ENCODE results near the gene FAAP24.
"Not testable (repeated sequence)": the region's sequence is repeated elsewhere in the genome, so short reads cannot be mapped to it uniquely, and the experiment has no call there.

Gene FAAP24

DNA sequence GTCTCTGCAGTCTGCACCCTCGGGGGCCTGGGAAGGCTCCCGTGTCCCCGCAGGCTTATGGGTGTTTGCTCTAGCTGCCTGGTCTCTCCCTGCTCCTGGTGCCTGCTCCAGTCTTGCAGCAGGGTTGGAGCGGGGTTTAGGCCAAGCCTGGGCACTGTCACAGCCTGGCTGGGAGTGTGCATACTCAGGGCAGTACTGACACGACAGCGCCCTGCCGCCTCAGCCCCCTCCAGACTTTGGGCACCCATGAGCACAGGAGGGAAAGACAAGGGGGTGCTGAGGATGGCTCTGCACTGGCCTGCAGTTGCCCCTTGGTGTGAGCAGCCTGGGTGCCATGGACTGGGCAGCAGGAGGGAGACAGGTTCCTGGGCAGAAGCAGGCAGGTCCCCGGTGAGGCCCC is 36.0 kb upstream of the FAAP24 start:
- in situ Hi-C loops (cut with MboI; ENCODE audit: low sequenced_read_pairs, unreplicated experiment): no loop called here
- TF ChIP-seq, protein P1, sequence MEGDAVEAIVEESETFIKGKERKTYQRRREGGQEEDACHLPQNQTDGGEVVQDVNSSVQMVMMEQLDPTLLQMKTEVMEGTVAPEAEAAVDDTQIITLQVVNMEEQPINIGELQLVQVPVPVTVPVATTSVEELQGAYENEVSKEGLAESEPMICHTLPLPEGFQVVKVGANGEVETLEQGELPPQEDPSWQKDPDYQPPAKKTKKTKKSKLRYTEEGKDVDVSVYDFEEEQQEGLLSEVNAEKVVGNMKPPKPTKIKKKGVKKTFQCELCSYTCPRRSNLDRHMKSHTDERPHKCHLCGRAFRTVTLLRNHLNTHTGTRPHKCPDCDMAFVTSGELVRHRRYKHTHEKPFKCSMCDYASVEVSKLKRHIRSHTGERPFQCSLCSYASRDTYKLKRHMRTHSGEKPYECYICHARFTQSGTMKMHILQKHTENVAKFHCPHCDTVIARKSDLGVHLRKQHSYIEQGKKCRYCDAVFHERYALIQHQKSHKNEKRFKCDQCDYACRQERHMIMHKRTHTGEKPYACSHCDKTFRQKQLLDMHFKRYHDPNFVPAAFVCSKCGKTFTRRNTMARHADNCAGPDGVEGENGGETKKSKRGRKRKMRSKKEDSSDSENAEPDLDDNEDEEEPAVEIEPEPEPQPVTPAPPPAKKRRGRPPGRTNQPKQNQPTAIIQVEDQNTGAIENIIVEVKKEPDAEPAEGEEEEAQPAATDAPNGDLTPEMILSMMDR (IDR thresholded peaks at IDR 0.05; ENCODE audit: borderline replicate concordance, control extremely low read depth, extremely low read depth, insufficient read depth, missing control alignments): no peak
- DNase-seq (ENCODE audit: low spot score): no peak

DNA sequence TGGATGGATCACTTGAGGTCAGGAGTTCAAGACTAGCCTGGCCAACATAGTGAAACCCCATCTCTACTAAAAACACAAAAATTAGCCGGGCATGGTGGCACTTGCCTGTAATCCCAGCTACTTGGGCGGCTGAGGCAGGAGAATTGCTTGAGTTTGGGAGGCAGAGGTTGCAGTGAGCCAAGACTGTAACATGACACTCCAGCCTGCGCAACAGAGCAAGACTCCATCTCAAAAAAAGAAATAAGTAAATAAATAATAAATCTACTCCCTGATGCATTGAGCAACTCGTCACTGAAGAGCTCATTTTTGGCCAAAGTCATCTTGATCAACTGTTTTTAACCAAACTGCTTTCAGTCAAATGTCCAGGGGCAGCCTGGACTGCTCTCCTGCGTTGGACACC is 30.8 kb upstream of the FAAP24 start:
- in situ Hi-C loops (cut with MboI; ENCODE audit: low sequenced_read_pairs, unreplicated experiment); DNase-seq (ENCODE audit: low spot score): not testable (repeated sequence)

DNA sequence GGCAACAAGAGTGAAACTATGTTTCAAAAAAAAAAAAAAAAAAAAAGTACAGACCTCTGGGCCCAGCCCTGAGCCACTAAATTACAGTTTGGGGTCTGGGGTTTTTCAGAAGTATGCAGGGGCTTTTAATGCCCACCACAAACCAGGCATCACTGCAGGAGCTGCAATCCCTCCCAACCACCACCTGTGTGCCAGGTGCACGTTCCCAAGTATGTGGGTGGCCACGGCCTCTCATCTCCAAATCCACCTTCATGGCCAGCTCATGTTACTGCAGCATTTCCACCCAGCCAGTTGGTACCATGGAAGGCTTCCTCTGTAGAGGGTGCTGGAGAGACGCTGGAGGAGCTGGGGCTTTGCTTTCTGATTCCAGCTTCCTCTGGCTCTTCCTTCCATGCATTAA is 26.8 kb upstream of the FAAP24 start:
- TF ChIP-seq, protein P1 (IDR thresholded peaks at IDR 0.05; ENCODE audit: borderline replicate concordance, control extremely low read depth, extremely low read depth, insufficient read depth, missing control alignments): no peak
- DNase-seq (ENCODE audit: low spot score): no peak
- in situ Hi-C loops (cut with MboI; ENCODE audit: low sequenced_read_pairs, unreplicated experiment): no loop called here

DNA sequence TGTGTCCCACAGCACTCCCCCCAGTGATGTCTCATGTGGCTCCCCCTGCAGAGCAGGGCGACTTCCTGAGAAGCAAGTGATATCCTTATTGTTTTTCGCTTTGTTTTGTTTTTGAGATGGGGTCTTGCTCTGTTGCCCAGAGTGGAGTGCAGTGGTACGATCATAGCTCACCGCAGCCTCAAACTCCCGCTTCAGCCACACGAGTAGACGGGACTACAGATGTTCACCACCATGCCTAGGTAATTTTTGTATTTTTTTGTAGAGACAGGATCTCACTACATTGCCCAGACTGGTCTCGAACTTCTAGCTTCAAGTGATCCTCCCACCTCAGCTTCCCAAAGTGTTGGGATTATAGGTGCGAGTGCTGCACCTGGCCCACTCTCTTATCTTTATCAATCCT is 5.3 kb upstream of the FAAP24 start:
- TF ChIP-seq, protein P1 (IDR thresholded peaks at IDR 0.05; ENCODE audit: borderline replicate concordance, control extremely low read depth, extremely low read depth, insufficient read depth, missing control alignments): no peak
- DNase-seq (ENCODE audit: low spot score): no peak
- in situ Hi-C loops (cut with MboI; ENCODE audit: low sequenced_read_pairs, unreplicated experiment): no loop called here

DNA sequence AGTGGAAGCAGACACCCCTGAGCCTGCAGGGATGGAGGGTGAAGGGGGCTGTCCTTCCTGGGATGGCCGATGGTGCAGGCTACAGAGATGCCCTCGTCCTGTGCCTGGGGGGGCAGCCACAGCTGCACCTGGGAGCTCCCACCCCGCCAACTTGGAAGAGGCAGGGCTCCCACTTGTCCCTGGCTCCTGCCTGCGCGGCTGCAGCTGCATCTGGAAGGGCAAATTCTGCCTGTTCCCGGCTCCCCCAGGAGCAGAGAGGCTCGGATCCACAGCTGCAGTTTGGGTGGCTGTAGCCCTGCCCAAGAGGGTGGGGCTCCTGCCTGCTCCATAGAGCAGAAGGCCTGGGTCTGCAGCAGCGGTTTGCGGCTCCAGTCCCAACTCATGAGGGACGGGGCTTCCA is 2.5 kb upstream of the FAAP24 start:
- TF ChIP-seq, protein P1 (IDR thresholded peaks at IDR 0.05; ENCODE audit: borderline replicate concordance, control extremely low read depth, extremely low read depth, insufficient read depth, missing control alignments): no peak
- no peak for DNase-seq (ENCODE audit: low spot score)
- in situ Hi-C loops (cut with MboI; ENCODE audit: low sequenced_read_pairs, unreplicated experiment): no loop called here

DNA sequence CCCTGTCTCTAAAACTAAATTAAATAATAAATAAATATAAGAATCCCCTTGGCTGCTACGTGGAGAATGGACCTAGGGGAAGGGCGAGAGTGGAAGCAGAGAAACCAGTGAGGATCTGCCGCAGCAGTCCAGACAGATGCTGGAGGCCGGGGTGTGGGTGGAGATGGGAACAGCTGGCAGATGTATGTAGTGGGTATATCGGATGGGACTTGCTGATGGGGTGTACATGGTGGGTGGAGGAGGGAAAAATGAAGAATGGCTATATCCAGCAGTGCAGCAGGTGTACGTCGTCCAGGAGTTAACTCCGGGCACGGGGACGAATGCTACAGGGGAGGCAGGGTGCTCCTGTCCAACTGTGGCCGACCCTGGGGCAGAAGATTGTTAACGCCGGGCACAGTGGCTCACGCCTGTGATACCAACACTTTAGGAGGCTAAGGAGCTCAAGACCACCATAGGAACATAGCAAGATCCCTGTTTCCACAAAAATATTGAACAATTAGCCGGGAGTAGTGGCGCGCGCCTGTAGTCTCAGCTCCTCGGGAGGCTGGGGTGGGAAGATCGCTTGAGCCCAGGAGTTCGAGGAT is 938 bp upstream of the FAAP24 start:
- in situ Hi-C loops (cut with MboI; ENCODE audit: low sequenced_read_pairs, unreplicated experiment): loop anchor here (10.0 kb wide), 1 partner anchor 144 kb away; no protein-coding TSS in a partner anchor
- TF ChIP-seq, protein P1 (IDR thresholded peaks at IDR 0.05; ENCODE audit: borderline replicate concordance, control extremely low read depth, extremely low read depth, insufficient read depth, missing control alignments): no peak
- no peak for DNase-seq (ENCODE audit: low spot score)

DNA sequence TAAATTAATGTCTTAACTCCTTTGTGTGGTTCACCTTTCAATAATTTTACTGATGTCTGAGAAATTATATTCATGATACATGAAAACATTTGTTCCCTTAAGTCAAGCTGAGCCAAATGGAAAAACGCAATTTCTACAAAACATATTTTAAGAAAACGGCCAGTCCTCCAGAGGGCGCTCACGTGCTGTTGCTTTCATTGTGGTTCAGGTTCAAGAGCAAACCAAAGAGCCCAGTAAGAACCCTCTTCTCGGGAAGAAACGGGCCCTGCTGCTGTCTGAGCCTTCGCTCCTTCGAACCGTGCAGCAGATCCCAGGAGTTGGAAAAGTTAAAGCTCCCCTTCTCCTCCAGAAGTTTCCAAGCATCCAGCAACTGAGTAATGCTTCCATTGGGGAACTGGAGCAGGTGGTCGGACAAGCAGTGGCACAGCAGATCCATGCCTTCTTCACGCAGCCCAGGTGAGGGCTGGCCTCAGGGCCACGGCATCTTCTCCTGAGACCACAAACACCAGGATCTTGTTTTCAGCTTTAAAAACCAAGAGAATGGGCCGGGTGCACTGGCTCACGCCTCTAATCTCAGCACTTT is 4.3 kb downstream of the FAAP24 start:
- TF ChIP-seq, protein P1 (IDR thresholded peaks at IDR 0.05; ENCODE audit: borderline replicate concordance, control extremely low read depth, extremely low read depth, insufficient read depth, missing control alignments): peak; percentile 73
- peak; percentile 62 for DNase-seq (ENCODE audit: low spot score)
- in situ Hi-C loops (cut with MboI; ENCODE audit: low sequenced_read_pairs, unreplicated experiment): loop anchor here (10.0 kb wide), 1 partner anchor 138 kb away; no protein-coding TSS in a partner anchor

All from GM13976 (cell line).